SK-N-SH treated with all-trans-retinoic acid at 6 μM for 48 hours (cell line): ENCODE measurements around the gene INS.

Experiments
- OSR1 ChIP-seq: fragments of 250-450 bp; sonication (Bioruptor Pico); IDR thresholded peaks from 2 replicates; pipeline ENCODE4 v1.8.0; 2022; ENCODE audit warnings: moderate library complexity, mild to moderate bottlenecking, inconsistent platforms
- RARB ChIP-seq: fragments of 250-450 bp; sonication (Bioruptor Pico); IDR thresholded peaks from 2 replicates; pipeline ENCODE4 v1.8.0; 2021; ENCODE audit warnings: mild to moderate bottlenecking, moderate library complexity
- ZFP30 ChIP-seq: fragments of 450-650 bp; formaldehyde crosslinking; IDR thresholded peaks from 2 replicates; pipeline ENCODE4 v1.5.0; 2022; ENCODE audit warnings: mild to moderate bottlenecking, moderate library complexity
- ZNF70 ChIP-seq: fragments of 450-650 bp; formaldehyde crosslinking; IDR thresholded peaks from 2 replicates; pipeline ENCODE4 v1.5.0; 2020; ENCODE audit warnings: mild to moderate bottlenecking, moderate library complexity
- TF ChIP-seq, protein P1 (sequence below): fragments of 250-450 bp; sonication (Bioruptor Pico); IDR thresholded peaks from 2 replicates; pipeline ENCODE4 v1.5.1; 2020; ENCODE audit warnings: low read depth, mild to moderate bottlenecking, moderate library complexity
- TF ChIP-seq, protein P2 (sequence below): fragments of 250-450 bp; sonication (Bioruptor Pico); IDR thresholded peaks from 2 replicates; pipeline ENCODE4 v1.5.1; 2021; ENCODE audit warnings: mild to moderate bottlenecking, moderate library complexity

DNA sequence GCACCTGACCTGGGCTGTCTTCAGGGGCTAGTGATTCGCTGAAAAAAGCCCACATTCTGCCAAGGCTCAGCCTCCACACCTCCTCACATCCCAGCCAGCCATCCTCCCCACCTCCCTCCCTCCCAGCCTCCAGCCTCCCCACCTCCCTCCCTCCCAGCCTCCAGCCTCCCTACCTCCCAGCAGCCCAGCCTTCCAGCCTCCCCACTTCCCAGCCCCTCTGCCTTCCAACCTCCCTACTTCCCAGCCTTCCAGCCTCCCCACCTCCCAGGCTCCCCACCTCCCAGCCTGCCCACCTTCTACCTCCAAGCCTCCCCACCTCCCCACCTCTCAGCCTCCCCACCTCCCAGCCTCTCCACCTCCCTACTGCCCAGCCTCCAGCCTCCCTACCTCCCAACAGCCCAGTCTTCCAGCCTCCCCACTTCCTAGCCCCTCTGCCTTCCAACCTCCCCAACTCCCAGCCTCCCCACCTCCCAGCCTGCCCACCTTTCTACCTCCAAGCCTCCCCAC lies 44.3 kb upstream of the INS start:
- TF ChIP-seq OSR1 (CRISPR knock-in tag) (no peak), ZFP30 (CRISPR knock-in tag) (no peak), RARB (CRISPR knock-in tag) (no peak), ZNF70 (CRISPR knock-in tag) (no peak)
- TF ChIP-seq, protein P1, sequence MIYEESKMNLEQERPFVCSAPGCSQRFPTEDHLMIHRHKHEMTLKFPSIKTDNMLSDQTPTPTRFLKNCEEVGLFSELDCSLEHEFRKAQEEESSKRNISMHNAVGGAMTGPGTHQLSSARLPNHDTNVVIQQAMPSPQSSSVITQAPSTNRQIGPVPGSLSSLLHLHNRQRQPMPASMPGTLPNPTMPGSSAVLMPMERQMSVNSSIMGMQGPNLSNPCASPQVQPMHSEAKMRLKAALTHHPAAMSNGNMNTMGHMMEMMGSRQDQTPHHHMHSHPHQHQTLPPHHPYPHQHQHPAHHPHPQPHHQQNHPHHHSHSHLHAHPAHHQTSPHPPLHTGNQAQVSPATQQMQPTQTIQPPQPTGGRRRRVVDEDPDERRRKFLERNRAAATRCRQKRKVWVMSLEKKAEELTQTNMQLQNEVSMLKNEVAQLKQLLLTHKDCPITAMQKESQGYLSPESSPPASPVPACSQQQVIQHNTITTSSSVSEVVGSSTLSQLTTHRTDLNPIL (CRISPR knock-in tag): no peak
- TF ChIP-seq, protein P2, sequence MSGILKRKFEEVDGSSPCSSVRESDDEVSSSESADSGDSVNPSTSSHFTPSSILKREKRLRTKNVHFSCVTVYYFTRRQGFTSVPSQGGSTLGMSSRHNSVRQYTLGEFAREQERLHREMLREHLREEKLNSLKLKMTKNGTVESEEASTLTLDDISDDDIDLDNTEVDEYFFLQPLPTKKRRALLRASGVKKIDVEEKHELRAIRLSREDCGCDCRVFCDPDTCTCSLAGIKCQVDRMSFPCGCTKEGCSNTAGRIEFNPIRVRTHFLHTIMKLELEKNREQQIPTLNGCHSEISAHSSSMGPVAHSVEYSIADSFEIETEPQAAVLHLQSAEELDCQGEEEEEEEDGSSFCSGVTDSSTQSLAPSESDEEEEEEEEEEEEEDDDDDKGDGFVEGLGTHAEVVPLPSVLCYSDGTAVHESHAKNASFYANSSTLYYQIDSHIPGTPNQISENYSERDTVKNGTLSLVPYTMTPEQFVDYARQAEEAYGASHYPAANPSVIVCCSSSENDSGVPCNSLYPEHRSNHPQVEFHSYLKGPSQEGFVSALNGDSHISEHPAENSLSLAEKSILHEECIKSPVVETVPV: no peak
